Epithelial cell of esophagus (primary cell): ENCODE data around the gene TAB3.

Source experiments
- DNase-seq: peaks from one replicate; pipeline ENCODE4 v3.0.0; 2010; ENCODE audit warnings: low read depth
- H3K4me3 ChIP-seq: 2 replicates; pipeline ENCODE4 v1.5.1; 2011; ENCODE audit warnings: mild to moderate bottlenecking, low read length, control low read depth
- TF ChIP-seq, protein P1 (sequence below): IDR thresholded peaks from 2 replicates; pipeline ENCODE4 v1.5.1; 2011; ENCODE audit warnings: low read depth, mild to moderate bottlenecking, low read length, control low read depth, inconsistent platforms; ENCODE audit not compliant: insufficient read depth; ENCODE audit errors: missing control alignments

The TAB3 gene

DNA sequence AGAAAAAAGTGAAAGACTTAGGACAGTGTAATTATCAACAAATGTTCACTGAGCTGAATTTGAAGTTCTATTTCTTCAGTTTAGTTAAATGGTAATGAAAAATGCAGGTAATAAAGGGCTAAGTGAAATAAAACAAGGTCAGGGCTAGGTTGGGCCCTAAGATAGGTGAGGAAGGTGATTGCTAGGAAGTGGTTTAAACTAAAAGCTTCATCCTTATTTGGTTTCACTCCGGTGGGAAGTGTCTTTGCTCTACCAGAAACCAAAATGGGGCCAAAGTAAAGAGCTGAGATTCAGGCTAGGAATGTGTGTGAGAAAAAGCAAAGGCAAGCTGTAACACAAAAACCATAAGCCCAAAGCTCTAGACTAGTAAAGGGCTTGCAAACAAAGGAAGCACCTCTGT lies 31.0 kb downstream of the TAB3 start:
- TF ChIP-seq, protein P1, sequence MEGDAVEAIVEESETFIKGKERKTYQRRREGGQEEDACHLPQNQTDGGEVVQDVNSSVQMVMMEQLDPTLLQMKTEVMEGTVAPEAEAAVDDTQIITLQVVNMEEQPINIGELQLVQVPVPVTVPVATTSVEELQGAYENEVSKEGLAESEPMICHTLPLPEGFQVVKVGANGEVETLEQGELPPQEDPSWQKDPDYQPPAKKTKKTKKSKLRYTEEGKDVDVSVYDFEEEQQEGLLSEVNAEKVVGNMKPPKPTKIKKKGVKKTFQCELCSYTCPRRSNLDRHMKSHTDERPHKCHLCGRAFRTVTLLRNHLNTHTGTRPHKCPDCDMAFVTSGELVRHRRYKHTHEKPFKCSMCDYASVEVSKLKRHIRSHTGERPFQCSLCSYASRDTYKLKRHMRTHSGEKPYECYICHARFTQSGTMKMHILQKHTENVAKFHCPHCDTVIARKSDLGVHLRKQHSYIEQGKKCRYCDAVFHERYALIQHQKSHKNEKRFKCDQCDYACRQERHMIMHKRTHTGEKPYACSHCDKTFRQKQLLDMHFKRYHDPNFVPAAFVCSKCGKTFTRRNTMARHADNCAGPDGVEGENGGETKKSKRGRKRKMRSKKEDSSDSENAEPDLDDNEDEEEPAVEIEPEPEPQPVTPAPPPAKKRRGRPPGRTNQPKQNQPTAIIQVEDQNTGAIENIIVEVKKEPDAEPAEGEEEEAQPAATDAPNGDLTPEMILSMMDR, result no peak
- no peak for DNase-seq
- H3K4me3 ChIP-seq, result no peak overlapping the region

GRCh38 chrX:30851449-30851848 lies 37.6 kb downstream of the TAB3 start:
- no peak overlapping the region for H3K4me3 ChIP-seq
- DNase-seq, result no peak
- TF ChIP-seq, protein P1, result no peak

- no peak for DNase-seq
- no peak overlapping the region for H3K4me3 ChIP-seq
- TF ChIP-seq, protein P1, result no peak
Measured at GRCh38 chrX:30835373-30835772, 53.7 kb downstream of the TAB3 start.

DNA sequence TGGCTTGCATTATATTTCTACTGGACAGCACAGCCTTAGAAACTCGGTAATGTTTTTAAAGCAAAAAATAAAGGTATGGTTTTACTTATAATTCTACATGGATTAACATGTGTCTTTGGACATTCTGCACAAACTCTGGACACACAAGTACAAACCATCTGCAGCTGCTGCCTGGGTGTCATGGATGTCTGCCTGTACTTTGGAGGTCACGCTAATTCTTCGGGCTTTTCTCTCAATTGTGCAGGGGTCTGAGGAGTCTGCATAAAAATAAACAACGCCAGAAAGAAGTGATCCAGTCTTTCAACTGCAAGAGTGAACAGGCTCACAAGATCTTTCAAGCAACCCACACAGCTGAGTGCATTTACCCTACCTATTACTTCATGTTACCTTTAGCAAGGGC lies 55.2 kb downstream of the TAB3 start:
- no peak for DNase-seq
- TF ChIP-seq, protein P1, result no peak
- no peak overlapping the region for H3K4me3 ChIP-seq

DNA sequence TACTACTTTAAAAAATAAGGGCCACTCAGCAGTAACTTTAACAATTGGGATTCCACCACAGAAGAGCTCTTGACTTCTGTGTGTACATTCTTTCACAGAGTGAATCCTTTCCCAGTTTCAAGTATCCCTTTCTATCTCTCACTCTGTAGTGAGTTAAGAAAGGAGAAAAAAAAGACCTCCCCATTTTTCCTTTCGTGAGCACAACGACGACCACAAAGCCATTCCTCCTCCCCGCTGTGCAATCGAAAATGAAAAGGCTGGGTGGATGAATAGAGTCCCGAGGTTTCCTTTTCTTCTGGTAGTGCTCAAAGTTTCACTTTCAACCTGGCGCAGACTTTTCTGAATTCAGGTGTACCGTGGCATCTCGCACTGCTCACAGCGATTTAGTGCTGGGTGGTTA lies 58.0 kb downstream of the TAB3 start:
- TF ChIP-seq, protein P1, result no peak
- DNase-seq, result no peak
- no peak overlapping the region for H3K4me3 ChIP-seq

- no peak overlapping the region for H3K4me3 ChIP-seq
- DNase-seq, result no peak
- TF ChIP-seq, protein P1, result no peak
Measured at GRCh38 chrX:30830326-30830943, 58.6 kb downstream of the TAB3 start.

GRCh38 chrX:30824275-30824674 lies 64.8 kb downstream of the TAB3 start:
- H3K4me3 ChIP-seq, result no peak overlapping the region
- no peak for DNase-seq
- TF ChIP-seq, protein P1, result no peak
